IPS-NIHi7 (cell line): ENCODE results near the gene FANCC.

ENCODE experiments used
- DNase-seq: peaks from one replicate; pipeline ENCODE4 v3.0.0; 2012; ENCODE audit warnings: mixed read lengths; ENCODE audit errors: extremely low spot score

The FANCC gene

DNA sequence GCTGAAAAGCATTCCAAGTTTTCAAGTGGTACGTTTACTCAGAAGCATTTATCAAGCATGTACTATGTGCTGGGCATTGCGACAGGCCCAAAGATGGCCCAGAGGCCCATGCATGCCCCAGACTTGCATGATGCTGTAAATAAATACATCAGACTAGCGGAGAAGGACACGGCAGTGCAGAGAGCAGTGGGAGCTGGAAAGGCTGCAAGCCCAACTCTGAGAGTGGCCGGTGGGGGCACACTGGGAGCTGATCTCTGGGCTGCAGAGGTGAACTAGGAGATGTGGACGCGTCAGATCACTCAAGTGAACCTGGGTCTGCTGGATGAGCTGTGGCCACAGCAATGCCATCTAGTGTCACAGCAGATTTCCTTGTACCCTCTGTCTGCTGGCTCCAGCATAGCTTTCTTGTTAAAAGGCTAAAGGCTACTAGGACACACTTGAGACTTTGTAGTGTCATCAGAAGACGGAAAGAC lies 246.9 kb downstream of the FANCC start:
- no peak for DNase-seq

DNA sequence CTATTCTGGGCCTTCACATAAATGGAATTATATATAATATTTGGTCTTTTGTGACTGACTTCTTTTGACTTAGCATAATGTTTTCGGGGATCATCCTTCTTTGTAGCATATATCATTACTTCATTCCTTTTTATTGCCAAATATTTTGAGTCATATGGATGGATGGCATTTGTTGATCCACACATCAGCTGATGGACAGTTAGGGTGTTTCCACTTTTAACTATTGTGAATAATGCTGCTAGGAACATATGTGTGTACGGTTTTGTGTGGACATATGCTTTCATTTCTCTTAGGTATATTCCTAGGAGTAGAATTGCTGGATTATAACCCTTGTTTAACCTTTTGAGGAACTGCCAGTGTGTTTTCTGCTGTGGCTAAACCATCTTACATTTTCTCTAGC lies 249.6 kb downstream of the FANCC start:
- DNase-seq, result no peak

DNA sequence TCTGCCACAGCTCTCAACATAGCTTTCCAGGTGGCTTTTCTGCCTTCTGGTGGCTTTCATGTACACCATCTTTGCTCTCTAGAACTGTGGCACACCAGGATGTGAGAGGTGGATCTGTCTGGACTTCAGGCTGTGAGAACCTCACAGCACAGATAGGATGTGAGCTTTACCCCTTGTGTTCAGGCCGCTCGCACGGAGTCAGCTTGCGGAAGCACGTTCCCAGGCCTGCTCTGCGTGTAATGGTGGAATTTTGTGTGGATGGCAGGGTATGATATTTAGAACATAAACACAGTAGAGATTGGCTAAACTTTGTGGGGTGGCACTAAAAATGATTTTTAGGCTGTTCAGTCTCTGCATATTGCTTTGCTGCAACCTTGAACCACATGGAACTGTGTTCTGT lies 250.5 kb downstream of the FANCC start:
- no peak for DNase-seq

DNA sequence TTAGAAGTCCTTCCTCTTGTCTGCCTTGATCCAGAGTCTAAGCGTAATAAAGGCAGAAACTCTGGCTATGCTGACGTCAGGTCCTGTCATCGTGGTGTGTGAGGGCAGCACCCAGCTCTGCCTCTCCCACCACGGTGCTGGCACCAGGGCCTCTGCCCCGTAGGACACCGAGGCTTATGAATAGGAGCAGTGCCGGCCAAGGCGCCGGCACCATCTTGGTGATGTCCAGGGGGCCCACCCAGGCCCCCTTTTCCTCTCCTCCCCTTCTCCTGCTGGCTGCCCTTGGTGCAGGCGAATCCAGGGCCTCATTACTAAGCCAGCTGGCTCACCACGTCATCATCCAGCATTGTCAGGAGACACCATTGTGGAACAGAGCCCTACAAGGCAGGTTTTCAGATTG lies 252.3 kb downstream of the FANCC start:
- no peak for DNase-seq

DNA sequence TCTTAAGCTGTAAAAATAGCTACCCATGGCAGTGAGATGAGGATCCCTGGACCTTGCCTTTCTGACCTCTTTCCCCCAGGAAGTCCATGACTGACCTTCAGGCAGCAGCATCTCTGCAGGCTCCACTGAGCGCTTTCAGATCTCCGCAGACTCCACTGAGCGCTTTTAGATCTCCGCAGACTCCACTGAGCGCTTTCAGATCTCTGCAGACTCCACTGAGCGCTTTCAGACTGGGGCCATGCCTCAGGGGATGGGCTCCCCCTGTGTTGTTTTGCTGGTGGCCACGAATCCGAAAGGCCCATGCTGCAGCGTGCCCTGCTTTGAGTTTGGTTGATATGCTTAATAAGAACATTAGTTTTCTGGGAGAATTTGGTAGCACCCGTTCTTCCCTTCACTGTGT lies 254.2 kb downstream of the FANCC start:
- no peak for DNase-seq

DNA sequence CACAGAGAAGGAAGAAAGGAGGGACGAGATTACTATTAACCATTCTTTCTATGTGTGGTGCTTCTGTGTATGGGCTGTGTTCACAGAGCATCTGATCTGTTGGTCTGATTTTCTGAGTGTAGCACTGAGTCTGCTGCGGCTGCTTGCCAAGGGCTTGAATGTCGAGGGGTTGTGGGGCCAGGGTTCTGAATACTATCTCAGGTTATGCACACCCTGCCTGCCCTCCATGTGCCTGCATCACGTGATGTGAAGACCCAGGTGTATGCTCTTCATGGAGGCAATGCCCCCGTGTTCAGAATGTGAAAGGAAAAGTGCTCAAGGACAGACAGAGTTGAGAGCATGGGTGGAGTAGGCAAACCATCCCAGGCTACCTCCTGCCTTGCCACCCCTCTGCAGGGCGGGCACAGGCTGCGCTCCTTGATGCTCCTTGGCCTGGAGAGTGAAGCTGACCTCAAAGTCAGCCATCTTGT lies 254.9 kb downstream of the FANCC start:
- no peak for DNase-seq

DNA sequence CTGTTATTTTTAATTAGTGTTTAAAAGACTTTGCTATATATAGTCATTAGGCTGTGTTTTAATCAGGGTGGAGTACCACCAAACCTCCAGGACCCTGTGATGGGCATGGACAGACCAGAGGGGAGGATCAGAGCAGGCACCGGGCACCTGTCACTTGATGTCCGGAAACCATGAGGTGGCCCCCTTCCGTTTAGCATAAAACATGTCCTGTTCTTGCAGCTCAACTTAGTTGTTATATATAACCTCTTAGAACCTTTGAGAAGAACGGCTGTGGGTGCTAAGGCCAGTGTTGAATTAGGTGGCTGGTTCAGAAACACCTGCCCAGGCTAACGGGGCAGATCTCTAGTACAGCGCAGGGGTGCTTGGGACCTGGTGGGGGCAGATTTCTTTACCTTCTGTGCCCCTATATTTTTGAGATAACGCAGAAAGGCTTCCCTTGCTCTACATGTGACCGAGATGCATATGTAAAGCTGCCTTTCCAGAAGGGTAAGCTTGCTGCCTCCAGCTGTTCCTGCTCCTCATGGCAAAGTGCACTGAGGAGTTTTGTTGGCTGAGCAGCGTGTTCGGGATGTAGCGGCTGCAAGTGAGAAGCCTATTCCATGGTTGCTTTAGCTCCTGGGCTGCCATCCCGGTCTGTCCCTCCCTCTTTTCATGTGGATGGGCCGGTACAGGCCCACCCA lies 255.5 kb downstream of the FANCC start:
- DNase-seq, result no peak

DNA sequence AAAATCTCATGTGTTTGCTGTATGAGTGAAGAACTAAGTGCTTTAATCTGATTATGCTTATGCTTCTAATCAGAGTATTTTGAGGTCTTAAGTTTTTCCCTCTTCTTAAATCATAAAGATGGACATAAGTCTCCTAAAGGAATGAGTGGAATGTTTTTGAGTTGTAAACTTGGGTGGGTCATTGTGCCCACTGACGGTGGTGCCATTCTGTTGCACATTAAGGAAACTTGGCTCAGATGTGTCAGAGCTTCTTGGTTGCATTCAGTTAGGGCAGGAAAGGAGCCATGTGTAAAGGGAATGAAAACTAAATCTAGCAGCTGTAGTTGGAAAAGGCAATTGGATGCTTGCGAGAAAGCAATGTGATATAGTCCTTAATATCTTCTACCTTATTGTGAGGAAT lies 256.6 kb downstream of the FANCC start:
- DNase-seq, result no peak

DNA sequence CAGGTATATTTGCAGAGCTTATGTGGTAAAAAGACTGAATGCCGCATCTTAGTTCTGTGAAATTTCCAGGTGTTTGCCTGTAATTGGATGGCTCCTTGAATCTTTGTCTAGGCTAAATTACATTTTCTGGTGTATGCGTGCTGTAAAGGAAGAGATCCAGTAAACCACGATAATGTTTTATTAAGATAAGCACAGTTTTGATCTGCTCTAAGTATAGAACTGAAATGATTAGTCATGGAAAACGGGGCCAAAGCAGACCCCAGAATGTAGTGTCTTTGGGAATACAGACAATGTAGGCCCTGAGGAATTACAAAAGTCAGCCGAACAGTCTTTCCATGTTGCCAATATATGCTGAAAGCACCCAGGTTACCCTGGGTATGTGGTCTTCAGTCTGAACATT lies 257.3 kb downstream of the FANCC start:
- DNase-seq, result no peak

DNA sequence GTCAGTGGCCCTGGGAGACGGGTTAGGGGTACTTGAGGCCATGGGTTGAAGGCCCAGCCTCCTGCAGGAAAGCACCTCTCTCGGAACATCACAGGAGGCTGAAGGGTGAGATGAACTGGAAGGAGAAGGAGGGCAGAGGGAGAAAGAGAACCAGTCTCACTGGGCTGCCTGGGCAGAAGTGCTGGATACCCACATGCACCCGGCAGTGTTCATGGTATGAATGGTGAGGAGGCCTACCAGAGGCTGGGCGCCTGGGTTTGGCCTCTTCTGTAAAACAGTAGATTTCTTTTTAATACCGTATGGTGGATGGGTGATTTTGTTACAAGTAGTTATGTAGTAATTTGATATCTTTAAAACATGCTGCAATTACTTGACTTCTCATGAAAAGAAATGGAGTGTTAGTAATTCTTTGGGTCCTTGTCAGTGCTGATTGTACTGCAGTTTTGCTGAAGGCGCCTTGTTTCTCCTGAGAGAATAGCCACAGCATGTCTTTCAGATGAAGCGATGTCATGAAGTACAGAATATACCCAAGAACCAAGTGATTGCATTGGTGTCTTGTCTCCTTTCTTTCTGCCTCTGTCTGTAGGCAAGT lies 258.6 kb downstream of the FANCC start:
- DNase-seq, result no peak

DNA sequence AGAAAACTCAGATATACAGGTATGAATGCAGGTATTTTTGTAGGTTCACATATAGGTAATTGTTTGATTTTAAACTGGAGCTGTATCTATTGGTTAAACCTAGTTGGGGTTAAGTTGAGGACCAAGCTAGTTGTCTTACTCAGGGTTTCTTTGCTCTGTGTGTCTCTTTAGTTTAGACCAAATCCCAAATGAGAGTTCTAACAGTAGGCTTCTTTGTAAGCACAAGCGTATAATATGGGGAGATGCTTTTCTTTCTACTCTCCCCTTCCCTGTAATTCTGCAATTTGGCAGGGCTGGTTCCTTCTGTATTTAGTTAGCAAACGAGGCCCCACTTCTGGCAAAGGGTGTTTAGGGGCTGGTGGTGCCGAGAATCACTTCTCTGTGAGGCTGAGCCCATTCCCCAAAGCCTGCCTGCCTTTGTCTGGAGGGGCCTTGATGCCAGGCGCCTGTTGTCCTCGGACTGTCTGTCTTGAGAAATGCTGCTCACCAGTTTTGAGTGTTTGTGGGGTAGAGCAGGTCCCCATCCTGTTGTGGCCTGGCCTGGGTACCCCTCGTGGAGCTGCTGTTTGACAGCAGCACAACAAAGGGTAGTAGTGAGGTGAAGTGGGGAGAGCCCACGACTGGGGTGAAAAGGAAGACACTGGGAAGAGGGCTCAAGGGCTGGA lies 259.3 kb downstream of the FANCC start:
- no peak for DNase-seq

DNA sequence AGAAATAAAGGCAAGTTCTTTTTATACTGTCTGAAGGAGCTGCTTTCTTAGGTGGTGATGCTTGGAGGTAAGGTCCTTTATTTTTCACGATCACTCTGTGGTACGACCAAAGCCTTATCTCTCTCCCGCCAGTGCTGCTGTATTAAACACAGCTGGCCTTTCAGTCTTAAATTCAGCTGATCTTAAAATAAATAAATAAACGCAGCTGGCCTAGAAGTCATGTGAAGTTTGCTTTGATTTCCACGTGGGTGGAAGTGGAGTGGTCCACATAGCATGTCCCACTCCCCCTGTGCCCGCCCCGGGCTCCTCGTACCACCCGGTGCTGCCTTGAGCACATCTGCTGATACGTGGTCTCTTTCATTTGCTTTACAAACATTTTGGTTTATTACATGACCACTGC lies 260.4 kb downstream of the FANCC start:
- no peak for DNase-seq

DNA sequence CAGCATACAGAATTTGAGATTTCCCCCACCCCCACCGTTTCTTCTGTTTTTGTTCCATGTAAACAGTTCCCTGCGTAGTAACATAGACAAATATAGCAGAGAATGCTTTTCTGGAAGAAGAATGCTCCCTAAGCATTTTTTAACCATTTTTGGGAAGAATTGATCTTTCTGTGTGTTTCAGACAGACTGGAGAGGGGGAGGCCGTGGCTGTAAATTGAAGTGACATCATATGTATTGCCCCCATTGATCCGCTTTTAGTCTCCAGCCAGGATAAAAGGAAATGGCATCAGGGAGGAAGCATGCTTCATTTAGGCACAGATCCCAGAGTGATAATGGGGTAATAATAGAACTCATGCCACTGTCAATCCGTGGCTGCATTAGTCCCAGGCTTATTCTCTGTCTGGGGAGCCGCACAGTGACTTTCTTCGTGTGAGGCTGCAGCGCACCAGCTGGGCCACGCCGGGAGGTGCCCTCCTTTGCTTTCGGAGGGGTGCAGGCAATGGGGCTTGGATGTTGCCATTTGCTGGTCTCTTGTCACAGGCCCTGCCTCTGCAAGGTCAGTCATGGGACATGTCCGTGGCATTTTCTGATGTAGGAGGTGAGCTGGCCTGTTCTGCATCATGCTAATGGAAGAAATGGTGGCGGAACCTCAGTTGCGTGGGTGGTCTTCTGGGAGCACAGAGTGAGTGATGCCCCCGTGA lies 261.5 kb downstream of the FANCC start:
- DNase-seq, result no peak

DNA sequence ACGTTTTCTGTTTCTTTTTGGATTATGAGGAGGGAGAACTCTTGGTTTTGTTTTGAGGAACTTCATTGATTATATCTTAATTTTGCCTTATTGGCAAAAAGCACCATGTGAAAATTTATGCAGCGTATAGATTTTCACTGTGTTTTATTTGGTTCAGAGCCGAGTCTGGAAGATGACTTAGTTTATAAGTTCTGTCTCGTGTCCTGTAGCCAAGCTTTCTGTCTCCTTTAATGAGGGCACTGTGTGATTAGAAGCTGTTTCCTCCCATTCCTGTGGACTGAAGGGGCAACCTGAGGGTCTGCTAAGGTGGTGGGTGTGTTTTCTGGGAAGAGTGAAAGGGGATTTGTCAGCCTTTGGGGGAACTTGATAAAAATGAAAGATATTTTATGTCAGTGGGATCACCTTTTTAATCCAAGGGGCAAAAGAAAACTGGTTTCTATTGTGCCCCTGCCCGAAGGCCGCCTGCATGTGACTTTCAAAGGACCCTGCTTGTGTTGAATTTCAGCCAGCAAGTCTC lies 262.1 kb downstream of the FANCC start:
- no peak for DNase-seq

DNA sequence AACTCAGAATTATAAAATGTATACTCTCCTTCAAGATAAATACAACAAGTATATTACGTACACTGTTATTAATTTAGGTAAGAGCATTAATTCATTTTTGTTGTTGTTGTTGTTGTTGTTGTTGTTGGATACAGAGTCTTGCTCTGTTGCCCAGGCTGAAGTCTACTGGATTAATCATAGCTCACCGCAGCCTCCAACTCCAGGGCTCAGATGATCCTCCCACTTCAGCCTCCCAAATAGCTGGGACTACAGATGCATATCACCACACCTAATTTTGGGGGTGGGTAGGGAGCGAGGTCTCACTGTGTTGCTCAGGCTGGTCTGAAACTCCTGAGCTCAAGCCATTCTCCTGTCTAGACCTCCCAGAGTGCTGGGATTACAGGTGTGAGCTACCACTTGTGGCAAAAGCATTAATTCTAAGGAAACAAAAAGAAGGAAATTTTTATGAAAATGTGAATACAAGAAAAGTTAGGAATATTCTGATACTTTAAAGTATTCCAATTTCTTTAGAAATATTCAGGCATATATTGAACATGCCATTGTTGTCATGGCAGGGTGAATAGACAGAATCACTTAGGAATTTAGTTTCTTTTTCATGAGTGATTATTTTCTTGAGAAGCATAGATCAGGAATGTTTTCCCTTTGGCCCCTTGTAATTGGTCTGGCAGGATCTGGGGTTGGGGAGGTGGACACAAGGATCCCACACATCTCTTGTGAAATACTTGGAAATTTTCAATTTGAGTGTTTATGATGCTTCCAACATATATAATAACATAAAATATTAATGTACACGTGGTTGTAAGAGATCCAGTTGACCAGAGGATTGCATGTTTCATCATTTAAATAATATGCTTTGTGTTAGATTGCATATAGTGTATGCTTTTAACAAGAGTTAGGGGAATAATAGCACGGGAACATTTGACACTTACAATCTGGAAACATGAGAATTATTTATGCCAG lies 263.6 kb downstream of the FANCC start:
- DNase-seq, result no peak

DNA sequence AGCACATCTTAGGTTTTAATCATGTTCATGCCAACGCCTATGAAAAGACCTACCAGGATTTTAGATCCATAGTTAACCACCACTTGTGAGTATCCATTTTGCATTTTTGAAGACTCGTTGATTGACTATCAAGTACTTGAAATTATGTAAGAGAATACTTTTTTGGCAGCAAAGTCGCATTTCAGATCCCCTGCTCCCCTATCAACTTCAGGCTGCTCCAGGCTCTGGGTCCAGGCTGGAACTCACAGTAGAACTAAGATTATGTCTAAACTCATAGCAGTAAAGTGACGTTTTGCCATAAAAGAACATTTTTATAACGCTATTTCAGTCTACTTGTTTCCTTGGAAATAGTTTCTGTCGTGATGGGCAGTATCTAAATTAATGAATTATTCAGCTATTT lies 267.7 kb downstream of the FANCC start:
- DNase-seq, result no peak
